Transverse colon (tissue), 3 donors: ENCODE results near the gene RAPGEF6.

Experiments
- EP300 ChIP-seq: sonication (generic); formaldehyde crosslinking; IDR thresholded peaks from one replicate; pipeline ENCODE4 v1.6.1; 2017; ENCODE audit warnings: antibody characterized with exemption, low read depth
- POLR2A ChIP-seq: fragments of 450-650 bp; IDR thresholded peaks from one replicate; pipeline ENCODE4 v1.6.1; 2016; ENCODE audit warnings: antibody characterized with exemption, mild to moderate bottlenecking, moderate library complexity
- TF ChIP-seq, protein P1 (sequence below), 5 experiments: fragments of 200-600 bp in 3 of 5; fragments of 450-650 bp in 2 of 5; sonication (generic) in 3 of 5; IDR thresholded peaks; 1 replicate in 2 of 5; 2 replicates in 3 of 5; pipeline ENCODE4 v1.5.1; 2016 to 2017; ENCODE audit warnings: antibody characterized with exemption in 5 of 5, inconsistent platforms in 3 of 5, mild to moderate bottlenecking in 2 of 5, moderate library complexity in 1 of 5

DNA sequence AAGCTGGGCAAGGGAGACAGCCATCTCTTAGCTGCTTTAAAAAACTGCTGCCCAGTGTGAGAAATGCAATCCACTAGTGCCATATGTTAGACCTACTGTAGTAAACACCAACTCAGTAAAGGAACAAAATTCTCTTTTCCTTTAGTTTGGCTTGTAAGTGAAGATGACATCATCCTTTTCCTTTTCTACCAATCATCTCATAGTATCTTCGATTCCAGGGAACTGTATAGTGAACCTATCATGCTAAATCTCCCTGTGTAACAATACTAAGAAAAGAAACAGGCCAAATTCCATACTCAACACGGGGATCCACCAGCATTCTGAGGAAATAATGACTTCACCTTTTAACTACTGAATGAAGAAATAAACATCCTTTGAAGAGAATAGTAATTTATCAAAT is 100.1 kb downstream of the RAPGEF6 start:
- TF ChIP-seq EP300 = no peak
- TF ChIP-seq, protein P1, sequence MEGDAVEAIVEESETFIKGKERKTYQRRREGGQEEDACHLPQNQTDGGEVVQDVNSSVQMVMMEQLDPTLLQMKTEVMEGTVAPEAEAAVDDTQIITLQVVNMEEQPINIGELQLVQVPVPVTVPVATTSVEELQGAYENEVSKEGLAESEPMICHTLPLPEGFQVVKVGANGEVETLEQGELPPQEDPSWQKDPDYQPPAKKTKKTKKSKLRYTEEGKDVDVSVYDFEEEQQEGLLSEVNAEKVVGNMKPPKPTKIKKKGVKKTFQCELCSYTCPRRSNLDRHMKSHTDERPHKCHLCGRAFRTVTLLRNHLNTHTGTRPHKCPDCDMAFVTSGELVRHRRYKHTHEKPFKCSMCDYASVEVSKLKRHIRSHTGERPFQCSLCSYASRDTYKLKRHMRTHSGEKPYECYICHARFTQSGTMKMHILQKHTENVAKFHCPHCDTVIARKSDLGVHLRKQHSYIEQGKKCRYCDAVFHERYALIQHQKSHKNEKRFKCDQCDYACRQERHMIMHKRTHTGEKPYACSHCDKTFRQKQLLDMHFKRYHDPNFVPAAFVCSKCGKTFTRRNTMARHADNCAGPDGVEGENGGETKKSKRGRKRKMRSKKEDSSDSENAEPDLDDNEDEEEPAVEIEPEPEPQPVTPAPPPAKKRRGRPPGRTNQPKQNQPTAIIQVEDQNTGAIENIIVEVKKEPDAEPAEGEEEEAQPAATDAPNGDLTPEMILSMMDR (IDR thresholded peaks at IDR 0.05) = no peak
- TF ChIP-seq POLR2A = no peak
